GM12878 (cell line): ENCODE results near the gene NUP93. TPM values are rescaled to one million over a fixed set of nuclear protein-coding genes. Genes with fewer than 3 reads are reported as not detected.

Source experiments
- BCLAF1 ChIP-seq: fragments of 450-650 bp; IDR thresholded peaks from 2 replicates; pipeline ENCODE4 v1.6.1; 2017; ENCODE audit warnings: antibody characterized with exemption, mild to moderate bottlenecking, moderate library complexity
- CBX5 ChIP-seq: sonication (generic); IDR thresholded peaks from 2 replicates; pipeline ENCODE4 v1.6.1; 2016; ENCODE audit warnings: low read depth, moderate library complexity, mild to moderate bottlenecking, inconsistent platforms
- CEBPZ ChIP-seq: fragments of 150-350 bp; IDR thresholded peaks from 2 replicates; pipeline ENCODE4 v1.6.1; 2016; ENCODE audit warnings: low read depth, low read length
- E2F8 ChIP-seq: fragments of 450-650 bp; IDR thresholded peaks from 2 replicates; pipeline ENCODE4 v1.6.1; 2018; ENCODE audit warnings: mild to moderate bottlenecking, low read depth, moderate library complexity; ENCODE audit not compliant: partially characterized antibody
- RAD51 ChIP-seq: fragments of 450-650 bp; IDR thresholded peaks from 2 replicates; pipeline ENCODE4 v1.6.1; 2016; ENCODE audit warnings: moderate library complexity, mild to moderate bottlenecking, inconsistent platforms
- SIN3A ChIP-seq: IDR thresholded peaks from 2 replicates; pipeline ENCODE4 v1.6.1; 2012; ENCODE audit warnings: low read depth, low read length, improper control_type of control experiment
- ZBTB33 ChIP-seq: fragments of 450-650 bp; IDR thresholded peaks from 2 replicates; pipeline ENCODE4 v1.6.1; 2017; ENCODE audit warnings: mild to moderate bottlenecking
- polyA plus RNA-seq, 11 experiments: library from polyadenylated mRNA; depleted of rRNA in 4 of 11; unstranded in 6 of 11; stranded (reverse) in 5 of 11; fragments of >200 nt; fragmentation: Nextera tagmentation in 4 of 11; fragmentation: Illumina TruSeq in 1 of 11; extraction: Ambion mirVana in 4 of 11; extraction: Trizol in 1 of 11; gene quantifications; 1 replicate in 1 of 11; 2 replicates in 10 of 11; pipeline versions ENCODE4 v1.2.1 to v1.2.3, GENCODE V29; 2011 to 2016; ENCODE audit warnings: inconsistent platforms in 2 of 11, missing spikeins in 2 of 11, low read depth in 1 of 11
- total RNA-seq, 4 experiments: library from RNA; depleted of rRNA in 3 of 4; stranded (reverse); fragments of >200 nt in 3 of 4; fragmentation: Illumina TruSeq in 1 of 4; extraction: Trizol in 1 of 4; gene quantifications; 2 replicates each; pipeline versions ENCODE4 v1.2.1 to v1.2.3, GENCODE V29; 2013 to 2021

Gene NUP93
- total and polyA plus RNA-seq, 10 of the 15 experiments (the other 5 are each of a cell fraction or from before 2014, with no cell fraction given), result 82.2 to 175 (median 101) TPM

GRCh38 chr16:56860226-56861020 lies 130.5 kb downstream of the NUP93 start (continued):
- TF ChIP-seq ZBTB33, result no peak
- TF ChIP-seq RAD51, result no peak
- 0 out of 2 replicates have a peak, but pooled peaks have one; percentile 52 for TF ChIP-seq CBX5
- TF ChIP-seq SIN3A, result no peak
- TF ChIP-seq E2F8, result no peak
- TF ChIP-seq CEBPZ, result no peak
- no peak for TF ChIP-seq BCLAF1
